ENCODE results near the gene QSOX2. TPM values are rescaled to one million over a fixed set of nuclear protein-coding genes. Genes with fewer than 3 reads are reported as not detected.

QSOX2 gene
- total and polyA plus RNA-seq, 4 donors = 4.9 to 12.2 (median 10.3) TPM

GRCh38 chr9:136160381-136160841 lies 85.2 kb downstream of the QSOX2 start:
- TF ChIP-seq CTCF (IDR thresholded peaks at IDR 0.05; ENCODE audit: control extremely low read depth, extremely low read depth) = no peak
- H3K4me1 ChIP-seq (ENCODE audit: control insufficient read depth in 5 of 5, insufficient read depth in 5 of 5, low read length in 5 of 5) = no peaks in the 10 kb centered on the region
- WGBS, 2 donors = 54 to 89% methylated on average over 12 of the region's 12 CpGs
- peaks cover 0 to 11% (median 10%) of the 10 kb centered on the region in 3 donors for H3K27me3 ChIP-seq (ENCODE audit: control insufficient read depth in 3 of 3, insufficient read depth in 3 of 3, low read length in 2 of 3)
- H3K4me3 ChIP-seq = no peak overlapping the region
- H3K9me3 ChIP-seq (ENCODE audit: control insufficient read depth in 4 of 4, insufficient read depth in 3 of 4, low read length in 3 of 4) = peaks cover 0 to 3% (median 0%) of the 10 kb centered on the region in 4 donors
- DNase-seq = no peak
- no peaks in the 10 kb centered on the region for H3K36me3 ChIP-seq (ENCODE audit: control insufficient read depth in 4 of 4, insufficient read depth in 4 of 4, low read length in 4 of 4)
- H3K27ac ChIP-seq (ENCODE audit: low read depth in 1 of 2, low read length in 1 of 2) = no peak overlapping the region
- ATAC-seq (ENCODE audit: insufficient read depth, low FRiP score) = no peak
- H3K9ac ChIP-seq (ENCODE audit: insufficient read depth in 1 of 2, low read length in 2 of 2) = no peak overlapping the region

GRCh38 chr9:136159851-136160250 lies 85.8 kb downstream of the QSOX2 start:
- TF ChIP-seq CTCF (IDR thresholded peaks at IDR 0.05; ENCODE audit: control extremely low read depth, extremely low read depth) = no peak
- no peak for ATAC-seq (ENCODE audit: insufficient read depth, low FRiP score)
- Histone ChIP-seq H3K4me1 (ENCODE audit: control insufficient read depth in 5 of 5, insufficient read depth in 5 of 5, low read length in 5 of 5) (no peaks in the 10 kb centered on the region), H3K9me3 (ENCODE audit: control insufficient read depth in 4 of 4, insufficient read depth in 3 of 4, low read length in 3 of 4) (peaks cover 0 to 3% (median 0%) of the 10 kb centered on the region in 4 donors), H3K27me3 (ENCODE audit: control insufficient read depth in 3 of 3, insufficient read depth in 3 of 3, low read length in 2 of 3) (peaks cover 0 to 11% (median 11%) of the 10 kb centered on the region in 3 donors), H3K27ac (ENCODE audit: low read depth in 1 of 2, low read length in 1 of 2) (no peak overlapping the region), H3K4me3 (no peak overlapping the region), H3K9ac (ENCODE audit: insufficient read depth in 1 of 2, low read length in 2 of 2) (no peak overlapping the region), H3K36me3 (ENCODE audit: control insufficient read depth in 4 of 4, insufficient read depth in 4 of 4, low read length in 4 of 4) (no peaks in the 10 kb centered on the region)
- DNase-seq = no peak
- 86 to 89% methylated on average over 16 of the region's 16 CpGs for WGBS, 2 donors

GRCh38 chr9:136157477-136158265 lies 87.9 kb downstream of the QSOX2 start:
- ATAC-seq (ENCODE audit: insufficient read depth, low FRiP score) = no peak
- Histone ChIP-seq H3K4me1 (ENCODE audit: control insufficient read depth in 5 of 5, insufficient read depth in 5 of 5, low read length in 5 of 5) (no peaks in the 10 kb centered on the region), H3K27ac (ENCODE audit: low read depth in 1 of 2, low read length in 1 of 2) (no peak overlapping the region), H3K4me3 (no peak overlapping the region), H3K9me3 (ENCODE audit: control insufficient read depth in 4 of 4, insufficient read depth in 3 of 4, low read length in 3 of 4) (peaks cover 0 to 3% (median 0%) of the 10 kb centered on the region in 4 donors), H3K9ac (ENCODE audit: insufficient read depth in 1 of 2, low read length in 2 of 2) (no peak overlapping the region), H3K36me3 (ENCODE audit: control insufficient read depth in 4 of 4, insufficient read depth in 4 of 4, low read length in 4 of 4) (no peaks in the 10 kb centered on the region), H3K27me3 (ENCODE audit: control insufficient read depth in 3 of 3, insufficient read depth in 3 of 3, low read length in 2 of 3) (peaks cover 0 to 11% (median 11%) of the 10 kb centered on the region in 3 donors)
- 57% methylated on average over 20 of the region's 20 CpGs for WGBS, 2 donors
- no peak for TF ChIP-seq CTCF (IDR thresholded peaks at IDR 0.05; ENCODE audit: control extremely low read depth, extremely low read depth)
- no peak for DNase-seq

Other genes with a start within 250 kb of the QSOX2 start
- 10 to 100 TPM in 1 of 2 donors, 1 to 10 TPM in 1; 5.9 to 32.7 TPM for gene NACC2, start 150.5 kb downstream of the QSOX2 start, total RNA-seq
- gene NACC2, start 150.5 kb downstream of the QSOX2 start, polyA plus RNA-seq = 10 to 100 TPM in 1 of 2 donors, 1 to 10 TPM in 1; 9.1 to 12.0 TPM
- gene TMEM250, start 126.9 kb downstream of the QSOX2 start, total RNA-seq = 10 to 100 TPM; 13.0 to 47.9 TPM
- 10 to 100 TPM; 18.6 to 35.8 TPM for gene TMEM250, start 126.9 kb downstream of the QSOX2 start, polyA plus RNA-seq
- gene LHX3, start 40.7 kb downstream of the QSOX2 start, total RNA-seq = not detected
- not detected for gene LHX3, start 40.7 kb downstream of the QSOX2 start, polyA plus RNA-seq
- gene CCDC187, start 58.3 kb upstream of the QSOX2 start, total RNA-seq = 10 to 100 TPM; 11.4 to 16.8 TPM
- 1 to 10 TPM; 2.0 to 2.1 TPM for gene CCDC187, start 58.3 kb upstream of the QSOX2 start, polyA plus RNA-seq
- gene GPSM1, start 81.7 kb upstream of the QSOX2 start, total RNA-seq = 10 to 100 TPM; 28.5 to 41.6 TPM
- gene GPSM1, start 81.7 kb upstream of the QSOX2 start, polyA plus RNA-seq = 10 to 100 TPM; 12.6 to 16.8 TPM
- gene DNLZ, start 117.9 kb upstream of the QSOX2 start, total RNA-seq = 10 to 100 TPM in 1 of 2 donors, 1 to 10 TPM in 1; 7.7 to 34.3 TPM
- 10 to 100 TPM; 13.1 to 20.6 TPM for gene DNLZ, start 117.9 kb upstream of the QSOX2 start, polyA plus RNA-seq
- gene CARD9, start 127.9 kb upstream of the QSOX2 start, total RNA-seq = 10 to 100 TPM in 1 of 2 donors, 1 to 10 TPM in 1; 3.8 to 15.2 TPM
- 10 to 100 TPM in 1 of 2 donors, 1 to 10 TPM in 1; 7.9 to 16.0 TPM for gene CARD9, start 127.9 kb upstream of the QSOX2 start, polyA plus RNA-seq
- gene SNAPC4, start 154.4 kb upstream of the QSOX2 start, total RNA-seq = 10 to 100 TPM; 12.3 to 12.4 TPM
- gene SNAPC4, start 154.4 kb upstream of the QSOX2 start, polyA plus RNA-seq = 1 to 10 TPM; 6.8 to 7.3 TPM
- 10 to 100 TPM; 25.5 to 48.4 TPM for gene ENTR1, start 164.8 kb upstream of the QSOX2 start, total RNA-seq
- gene ENTR1, start 164.8 kb upstream of the QSOX2 start, polyA plus RNA-seq = 10 to 100 TPM; 30.8 to 44.6 TPM
- gene PMPCA, start 164.8 kb upstream of the QSOX2 start, total RNA-seq = 10 to 100 TPM; 26.5 to 44.0 TPM
- gene PMPCA, start 164.8 kb upstream of the QSOX2 start, polyA plus RNA-seq = 10 to 100 TPM; 36.9 to 46.7 TPM
- 10 to 100 TPM in 1 of 2 donors, 1 to 10 TPM in 1; 8.4 to 18.4 TPM for gene INPP5E, start 194.0 kb upstream of the QSOX2 start, total RNA-seq
- 1 to 10 TPM; 7.2 to 8.7 TPM for gene INPP5E, start 194.0 kb upstream of the QSOX2 start, polyA plus RNA-seq
- 10 to 100 TPM; 44.3 to 78.8 TPM for gene SEC16A, start 237.2 kb upstream of the QSOX2 start, total RNA-seq
- gene SEC16A, start 237.2 kb upstream of the QSOX2 start, polyA plus RNA-seq = 10 to 100 TPM; 44.2 to 49.1 TPM